H1 (cell line): ENCODE measurements around the gene TUT1.

Source experiments
- EP300 ChIP-seq, 2 experiments: IDR thresholded peaks; 1 replicate in 1 of 2; 2 replicates in 1 of 2; pipeline ENCODE4 v1.6.1; 2011 to 2012; ENCODE audit warnings: low read depth in 2 of 2, low read length in 2 of 2, mild to moderate bottlenecking in 2 of 2, borderline replicate concordance in 1 of 2, inconsistent platforms in 1 of 2, moderate library complexity in 1 of 2
- KDM1A ChIP-seq: fragments of 200-600, 300-600 bp; sonication (generic); IDR thresholded peaks from 2 replicates; pipeline ENCODE4 v1.7.1; 2016; ENCODE audit warnings: mild to moderate bottlenecking, low read length, borderline replicate concordance
- PHF8 ChIP-seq: fragments of 200-600 bp; sonication (generic); conservative IDR thresholded peaks from 2 replicates; pipeline ENCODE4 v1.7.1; 2012; ENCODE audit warnings: low read depth, mild to moderate bottlenecking, inconsistent platforms, low read length, moderate library complexity
- POLR2A ChIP-seq, 2 experiments: IDR thresholded peaks; 1 replicate in 1 of 2; 2 replicates in 1 of 2; pipeline ENCODE4 v1.6.1; 2011; ENCODE audit warnings: low read depth in 2 of 2, low read length in 2 of 2, mild to moderate bottlenecking in 2 of 2; ENCODE audit errors: control extremely low read depth in 1 of 2
- POLR2AphosphoS5 ChIP-seq: IDR thresholded peaks from 2 replicates; pipeline ENCODE4 v1.6.1; 2011; ENCODE audit warnings: low read depth, low read length
- SIRT6 ChIP-seq: IDR thresholded peaks from one replicate; pipeline ENCODE4 v1.7.1; 2012; ENCODE audit warnings: low read length, inconsistent platforms
- TAF1 ChIP-seq: IDR thresholded peaks from 2 replicates; pipeline ENCODE4 v1.6.1; 2011; ENCODE audit warnings: mild to moderate bottlenecking, low read depth, low read length
- TBP ChIP-seq: IDR thresholded peaks from 2 replicates; pipeline ENCODE4 v1.6.1; 2011; ENCODE audit warnings: low read depth, low read length, improper control_type of control experiment
- TF ChIP-seq, protein P1 (sequence below), 3 experiments: IDR thresholded peaks; 1 replicate in 2 of 3; 2 replicates in 1 of 3; pipeline versions ENCODE4 v1.5.1 to v1.6.1; 2011; ENCODE audit warnings: low read length in 3 of 3, mild to moderate bottlenecking in 3 of 3, inconsistent platforms in 2 of 3, low read depth in 1 of 3, moderate library complexity in 1 of 3; ENCODE audit not compliant: insufficient read depth in 1 of 3; ENCODE audit errors: control extremely low read depth in 1 of 3
- TF ChIP-seq, protein P2 (sequence below): IDR thresholded peaks from 2 replicates; pipeline ENCODE4 v1.6.1; 2011; ENCODE audit warnings: low read depth, mild to moderate bottlenecking, low read length; ENCODE audit not compliant: insufficient read depth

DNA sequence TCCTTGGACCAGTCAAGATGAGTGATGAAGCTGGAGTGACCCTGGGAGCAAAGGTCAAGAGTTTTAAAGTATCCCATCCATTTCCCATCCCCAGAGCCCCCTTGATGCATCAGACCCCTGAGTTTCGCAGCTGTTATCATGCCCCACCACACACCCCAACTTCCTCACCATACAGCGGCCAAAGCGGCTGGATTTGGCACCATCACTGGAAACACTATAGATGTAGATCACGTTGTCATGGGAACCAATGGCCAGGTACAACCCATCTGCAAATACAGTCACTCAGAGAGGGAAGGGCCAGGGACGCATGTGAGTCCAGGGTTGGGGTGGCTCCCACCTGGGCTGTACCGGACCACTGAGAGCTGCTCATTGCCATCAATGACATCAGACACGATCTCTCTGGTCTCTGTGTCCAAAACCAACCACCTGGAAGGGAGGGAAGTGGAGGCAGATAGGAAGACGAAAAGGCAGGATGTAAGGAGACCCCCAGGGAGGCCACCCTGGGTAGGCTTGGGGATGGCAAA lies 12.5 kb upstream of the TUT1 start:
- TF ChIP-seq, protein P1, sequence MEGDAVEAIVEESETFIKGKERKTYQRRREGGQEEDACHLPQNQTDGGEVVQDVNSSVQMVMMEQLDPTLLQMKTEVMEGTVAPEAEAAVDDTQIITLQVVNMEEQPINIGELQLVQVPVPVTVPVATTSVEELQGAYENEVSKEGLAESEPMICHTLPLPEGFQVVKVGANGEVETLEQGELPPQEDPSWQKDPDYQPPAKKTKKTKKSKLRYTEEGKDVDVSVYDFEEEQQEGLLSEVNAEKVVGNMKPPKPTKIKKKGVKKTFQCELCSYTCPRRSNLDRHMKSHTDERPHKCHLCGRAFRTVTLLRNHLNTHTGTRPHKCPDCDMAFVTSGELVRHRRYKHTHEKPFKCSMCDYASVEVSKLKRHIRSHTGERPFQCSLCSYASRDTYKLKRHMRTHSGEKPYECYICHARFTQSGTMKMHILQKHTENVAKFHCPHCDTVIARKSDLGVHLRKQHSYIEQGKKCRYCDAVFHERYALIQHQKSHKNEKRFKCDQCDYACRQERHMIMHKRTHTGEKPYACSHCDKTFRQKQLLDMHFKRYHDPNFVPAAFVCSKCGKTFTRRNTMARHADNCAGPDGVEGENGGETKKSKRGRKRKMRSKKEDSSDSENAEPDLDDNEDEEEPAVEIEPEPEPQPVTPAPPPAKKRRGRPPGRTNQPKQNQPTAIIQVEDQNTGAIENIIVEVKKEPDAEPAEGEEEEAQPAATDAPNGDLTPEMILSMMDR (IDR thresholded peaks at IDR 0.05; ENCODE audit: control extremely low read depth in 1 of 3, insufficient read depth in 1 of 3, low read depth in 1 of 3, low read length in 3 of 3), result no peak
- TF ChIP-seq TBP (no peak), EP300 (IDR thresholded peaks at IDR 0.05; ENCODE audit: borderline replicate concordance in 1 of 2, low read depth in 2 of 2, low read length in 2 of 2) (no peak), POLR2AphosphoS5 (no peak), KDM1A (no peak), POLR2A (IDR thresholded peaks at IDR 0.05; ENCODE audit: control extremely low read depth in 1 of 2, low read depth in 2 of 2, low read length in 2 of 2) (no peak), SIRT6 (no peak), TAF1 (no peak), PHF8 (no peak)
- TF ChIP-seq, protein P2, sequence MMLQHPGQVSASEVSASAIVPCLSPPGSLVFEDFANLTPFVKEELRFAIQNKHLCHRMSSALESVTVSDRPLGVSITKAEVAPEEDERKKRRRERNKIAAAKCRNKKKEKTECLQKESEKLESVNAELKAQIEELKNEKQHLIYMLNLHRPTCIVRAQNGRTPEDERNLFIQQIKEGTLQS, result no peak
